Cardiac fibroblast (primary cell): ENCODE results near the gene CTDSPL.
"Not testable (repeated sequence)": the region's sequence is repeated elsewhere in the genome, so short reads cannot be mapped to it uniquely, and the experiment has no call there.

Experiments used
- DNase-seq, 2 donors: peaks; one replicate each; pipeline versions ENCODE4 v3.0.0 to v3.0.0-alpha.2; 2010; ENCODE audit warnings: low read depth in 2 of 2
- H3K4me3 ChIP-seq, 2 donors: replicated peaks in 1 of 2; 1 replicate in 1 of 2; 2 replicates in 1 of 2; pipeline ENCODE4 v1.5.1; 2011; ENCODE audit warnings: low read depth in 2 of 2, low read length in 2 of 2, mild to moderate bottlenecking in 2 of 2, moderate library complexity in 1 of 2
- TF ChIP-seq, protein P1 (sequence below): IDR thresholded peaks from one replicate; pipeline ENCODE4 v1.5.1; 2011; ENCODE audit warnings: low read depth, mild to moderate bottlenecking, low read length, inconsistent platforms

CTDSPL gene

DNA sequence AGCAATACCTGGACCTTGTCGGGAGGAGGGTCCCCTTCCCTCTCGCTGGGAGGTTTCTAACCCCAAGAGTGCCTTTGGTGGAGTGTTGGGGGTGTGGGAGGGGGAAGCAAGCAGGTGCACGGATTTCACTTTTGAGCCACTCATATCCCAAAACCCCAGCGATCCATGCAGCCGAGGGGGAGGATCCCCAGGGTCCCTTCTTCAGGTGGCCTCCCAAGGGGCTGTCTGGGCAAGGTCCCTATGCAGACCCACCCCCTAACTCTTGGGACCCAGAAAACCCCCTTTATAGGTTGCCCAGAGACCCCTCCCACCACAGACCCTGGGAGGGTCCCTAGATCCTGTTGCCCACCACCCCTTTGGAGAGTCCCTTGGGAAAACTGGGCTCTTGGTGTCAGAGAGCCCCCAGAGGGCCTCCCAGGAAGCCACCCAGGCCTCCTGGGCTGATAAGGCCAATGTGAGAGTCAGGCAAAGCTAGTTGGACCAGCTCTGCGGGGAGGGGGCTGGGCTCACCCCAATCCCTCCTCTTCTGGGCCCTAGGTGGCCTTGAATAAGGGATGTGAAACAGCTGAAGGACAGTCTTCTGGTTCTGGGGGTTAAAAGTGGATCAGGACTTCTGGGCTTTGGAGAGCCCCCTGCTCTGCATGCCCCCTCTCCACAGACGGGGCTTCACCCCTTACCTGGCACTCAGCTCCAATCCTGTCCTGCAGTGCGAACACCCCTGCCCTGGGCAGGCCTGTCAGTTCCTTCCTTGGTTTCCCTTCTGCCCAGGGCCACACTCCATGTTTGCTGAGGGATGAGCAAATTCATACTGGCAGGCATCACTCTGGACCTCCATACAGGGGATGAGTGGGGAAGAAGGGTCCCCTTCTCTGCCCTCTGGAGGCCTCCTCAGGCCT is 168.7 kb downstream of the CTDSPL start:
- TF ChIP-seq, protein P1, sequence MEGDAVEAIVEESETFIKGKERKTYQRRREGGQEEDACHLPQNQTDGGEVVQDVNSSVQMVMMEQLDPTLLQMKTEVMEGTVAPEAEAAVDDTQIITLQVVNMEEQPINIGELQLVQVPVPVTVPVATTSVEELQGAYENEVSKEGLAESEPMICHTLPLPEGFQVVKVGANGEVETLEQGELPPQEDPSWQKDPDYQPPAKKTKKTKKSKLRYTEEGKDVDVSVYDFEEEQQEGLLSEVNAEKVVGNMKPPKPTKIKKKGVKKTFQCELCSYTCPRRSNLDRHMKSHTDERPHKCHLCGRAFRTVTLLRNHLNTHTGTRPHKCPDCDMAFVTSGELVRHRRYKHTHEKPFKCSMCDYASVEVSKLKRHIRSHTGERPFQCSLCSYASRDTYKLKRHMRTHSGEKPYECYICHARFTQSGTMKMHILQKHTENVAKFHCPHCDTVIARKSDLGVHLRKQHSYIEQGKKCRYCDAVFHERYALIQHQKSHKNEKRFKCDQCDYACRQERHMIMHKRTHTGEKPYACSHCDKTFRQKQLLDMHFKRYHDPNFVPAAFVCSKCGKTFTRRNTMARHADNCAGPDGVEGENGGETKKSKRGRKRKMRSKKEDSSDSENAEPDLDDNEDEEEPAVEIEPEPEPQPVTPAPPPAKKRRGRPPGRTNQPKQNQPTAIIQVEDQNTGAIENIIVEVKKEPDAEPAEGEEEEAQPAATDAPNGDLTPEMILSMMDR, result no peak
- DNase-seq, result no peak
- peak overlapping the region; percentile 62 to 68 for H3K4me3 ChIP-seq

DNA sequence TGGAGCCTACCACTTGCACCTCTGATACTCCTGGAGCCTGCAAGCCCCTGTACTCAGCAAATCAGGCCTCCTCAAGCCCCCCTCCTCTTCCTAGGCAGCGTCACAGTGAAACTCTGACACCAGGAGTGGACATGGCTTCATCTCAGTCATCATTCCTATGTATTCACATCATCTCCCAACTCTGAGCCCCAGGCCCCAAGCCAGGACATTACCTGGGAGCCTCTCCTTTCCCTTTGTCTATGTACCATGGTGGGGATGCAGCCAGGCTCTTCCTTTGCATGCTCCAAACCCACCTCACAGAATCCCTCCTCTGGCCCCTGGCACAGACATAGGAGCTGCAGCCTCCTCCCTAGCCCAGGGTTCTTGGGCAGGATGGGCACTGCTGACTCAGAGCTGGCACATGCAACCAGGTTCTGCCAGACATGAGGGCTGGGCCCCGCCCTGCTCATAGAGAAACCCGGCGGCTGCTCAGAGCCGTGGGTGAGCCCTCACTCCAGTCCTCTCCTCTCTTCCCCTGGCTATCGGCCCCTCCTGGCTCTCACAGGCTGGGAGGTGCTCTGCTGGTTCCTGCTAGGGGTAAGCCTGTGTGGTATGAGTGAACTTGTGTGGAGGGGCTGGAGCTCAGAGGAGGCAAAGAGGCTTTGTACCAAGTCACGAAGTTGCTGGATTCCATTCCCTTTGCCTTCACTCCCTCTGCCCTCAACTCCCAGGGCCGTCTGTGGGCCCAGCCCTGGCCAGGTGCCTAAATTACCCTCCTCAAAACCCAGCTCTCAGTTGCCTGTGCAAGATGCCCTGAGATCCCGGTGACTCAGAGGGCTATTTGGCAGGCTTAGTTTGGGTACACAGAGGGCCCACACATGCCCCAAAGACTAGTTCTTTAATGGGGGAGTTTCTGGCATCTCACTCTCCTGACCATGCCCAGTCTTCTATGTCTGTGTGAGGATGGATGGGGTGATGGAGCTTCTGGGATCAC is 169.6 kb downstream of the CTDSPL start:
- peak; percentile 28 to 54 for DNase-seq
- no peak overlapping the region for H3K4me3 ChIP-seq
- TF ChIP-seq, protein P1, result no peak

DNA sequence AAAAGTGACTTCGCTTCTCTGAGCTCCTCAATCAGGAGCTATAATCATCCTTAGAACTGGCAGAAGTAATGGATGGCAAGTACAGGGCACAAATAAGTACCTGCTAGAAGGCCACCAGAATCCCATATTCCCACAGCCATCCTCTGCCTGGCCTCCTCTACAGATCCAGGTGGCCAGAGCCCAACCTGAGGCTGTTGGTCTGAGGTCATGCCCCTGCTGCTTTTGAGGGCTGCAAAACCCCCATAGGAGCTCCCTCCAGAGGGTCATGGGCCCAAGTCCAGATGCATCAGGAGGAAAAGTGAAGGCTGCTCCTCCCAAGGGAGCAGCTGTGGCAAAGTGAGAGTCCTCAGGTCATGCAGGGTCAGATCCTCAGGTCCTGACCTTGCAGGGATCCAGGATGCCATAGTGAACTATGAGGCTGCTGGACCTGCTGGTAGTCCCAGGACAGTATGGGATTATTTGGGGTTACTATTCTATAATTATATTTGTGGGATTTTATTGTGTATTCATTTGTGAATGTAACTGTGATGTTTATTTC is 170.7 kb downstream of the CTDSPL start:
- TF ChIP-seq, protein P1, result no peak
- no peak for DNase-seq
- H3K4me3 ChIP-seq, result no peak overlapping the region

DNA sequence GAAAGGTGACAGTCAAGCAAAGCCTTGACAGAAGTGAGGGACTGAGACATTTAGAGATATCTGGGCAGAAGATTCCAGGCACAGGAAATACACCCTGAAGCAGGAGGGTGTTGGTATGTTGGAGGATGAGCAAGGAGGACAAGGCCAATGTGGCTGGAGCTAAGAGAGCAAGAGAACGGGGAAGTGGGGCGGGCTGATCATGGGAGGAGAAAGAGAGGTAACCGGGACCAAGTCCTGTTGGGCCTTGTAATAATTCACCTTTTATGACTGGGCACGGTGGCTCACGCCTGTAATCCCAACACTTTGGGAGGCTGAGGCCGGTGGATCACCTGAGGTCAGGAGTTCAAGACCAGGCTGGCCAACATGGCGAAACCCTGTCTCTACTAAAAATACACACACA is 171.9 kb downstream of the CTDSPL start:
- not testable (repeated sequence) for DNase-seq, H3K4me3 ChIP-seq
